ENCODE measurements around the gene DNAI1.

DNAI1 gene

GRCh38 chr9:34555936-34556525 lies 97.4 kb downstream of the DNAI1 start:
- no peak for TF ChIP-seq GATA3 (IDR thresholded peaks at IDR 0.05; ENCODE audit: low read depth, low read length)
- no peak for TF ChIP-seq GATA2 (IDR thresholded peaks at IDR 0.05; ENCODE audit: low read depth, low read length)

DNA sequence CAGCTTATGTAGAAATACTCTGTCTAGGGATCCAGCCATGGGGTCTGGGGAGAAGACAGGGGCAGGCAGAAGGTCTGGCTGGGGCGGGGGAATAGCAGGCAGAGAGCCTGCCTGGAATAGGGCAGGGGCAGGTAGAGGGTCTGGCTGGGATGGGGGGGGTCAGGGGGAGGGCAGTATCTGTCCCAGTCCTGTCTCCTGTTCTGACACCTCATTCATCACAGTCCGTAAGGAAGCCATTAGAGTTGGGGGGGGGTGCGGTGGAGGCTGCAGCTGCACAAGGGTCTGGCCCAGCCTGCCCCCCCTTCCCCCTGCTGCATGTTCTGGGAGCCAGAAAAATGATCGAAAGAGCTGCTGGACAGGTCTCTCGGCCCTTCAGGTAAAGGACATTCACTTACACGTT lies 98.3 kb downstream of the DNAI1 start:
- no peak for TF ChIP-seq GATA3 (IDR thresholded peaks at IDR 0.05; ENCODE audit: low read depth, low read length)
- no peak for TF ChIP-seq GATA2 (IDR thresholded peaks at IDR 0.05; ENCODE audit: low read depth, low read length)

GRCh38 chr9:34557426-34558321 lies 99.1 kb downstream of the DNAI1 start:
- TF ChIP-seq GATA2 (IDR thresholded peaks at IDR 0.05; ENCODE audit: low read depth, low read length), result no peak

DNA sequence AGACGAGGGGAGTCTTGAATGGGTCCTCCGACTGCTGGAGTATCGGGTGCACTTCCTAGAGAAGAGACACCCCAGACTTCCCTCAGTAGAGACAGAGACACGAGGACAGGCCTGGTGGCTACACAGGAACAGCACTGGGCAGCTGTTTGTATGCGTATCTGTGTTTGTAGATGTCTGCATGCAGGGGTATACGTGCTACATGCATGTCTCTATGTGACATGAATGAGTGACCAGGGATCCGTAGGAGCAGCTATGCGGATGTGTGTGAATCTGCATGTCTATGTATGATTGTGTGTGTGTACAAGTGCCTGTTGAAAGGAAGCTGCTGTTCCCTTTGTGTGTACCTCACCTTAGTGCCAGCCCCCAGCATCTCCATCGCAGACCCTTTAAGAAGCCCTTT lies 99.8 kb downstream of the DNAI1 start:
- TF ChIP-seq GATA3 (IDR thresholded peaks at IDR 0.05; ENCODE audit: low read depth, low read length), result no peak
- no peak for TF ChIP-seq GATA2 (IDR thresholded peaks at IDR 0.05; ENCODE audit: low read depth, low read length)

- TF ChIP-seq GATA3 (IDR thresholded peaks at IDR 0.05; ENCODE audit: low read depth, low read length) (no peak), GATA2 (IDR thresholded peaks at IDR 0.05; ENCODE audit: low read depth, low read length) (no peak)
These were observed 100.5 kb downstream of the DNAI1 start for GRCh38 chr9:34558919-34559623.

DNA sequence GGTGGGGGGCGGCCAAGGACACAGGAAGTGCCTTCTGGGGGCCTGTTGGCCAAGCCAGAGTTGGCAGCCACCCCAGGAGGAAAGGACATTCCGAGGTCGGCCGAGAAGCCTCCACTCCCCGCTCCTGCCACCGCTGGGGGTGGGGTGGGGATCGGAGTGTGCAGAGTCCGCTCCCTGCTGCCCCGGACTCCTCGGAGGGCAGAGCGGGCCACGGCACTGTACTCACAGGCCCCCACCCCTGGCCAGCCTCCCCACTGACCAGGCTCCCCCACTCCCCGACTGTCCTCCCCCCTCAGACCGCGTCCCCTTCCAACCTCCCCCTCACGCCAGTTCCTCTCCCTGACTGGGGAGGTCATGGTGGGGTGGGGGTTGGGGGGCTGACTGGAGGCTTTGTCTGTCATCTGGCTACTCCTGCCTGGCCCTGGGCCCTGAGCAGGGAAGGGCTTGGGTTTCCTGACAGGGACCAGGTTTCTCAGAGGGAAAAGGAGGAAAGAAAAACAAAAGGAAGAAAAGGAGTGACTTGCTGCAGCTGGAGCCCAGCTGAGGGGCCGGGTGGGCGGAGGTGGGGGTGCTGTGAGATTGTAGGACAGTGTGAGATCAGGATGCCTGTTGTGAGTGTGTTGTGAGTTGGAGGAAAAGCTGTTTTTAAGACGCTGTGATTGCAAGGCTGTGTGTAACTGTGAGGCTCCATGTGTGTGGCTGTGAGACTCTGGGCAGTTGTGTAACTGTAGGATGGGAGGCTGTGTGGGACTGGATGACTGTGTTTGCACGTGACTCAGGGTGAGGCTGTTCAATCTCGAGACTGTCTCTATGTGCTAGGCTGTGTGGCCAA lies 101.2 kb downstream of the DNAI1 start:
- no peak for TF ChIP-seq GATA2 (IDR thresholded peaks at IDR 0.05; ENCODE audit: low read depth, low read length)
- no peak for TF ChIP-seq GATA3 (IDR thresholded peaks at IDR 0.05; ENCODE audit: low read depth, low read length)

- TF ChIP-seq GATA3 (IDR thresholded peaks at IDR 0.05; ENCODE audit: low read depth, low read length) (no peak), GATA2 (IDR thresholded peaks at IDR 0.05; ENCODE audit: low read depth, low read length) (0 out of 2 replicates have a peak, but pooled peaks have one; percentile 15)
These were observed 102.1 kb downstream of the DNAI1 start for GRCh38 chr9:34560599-34561214.

DNA sequence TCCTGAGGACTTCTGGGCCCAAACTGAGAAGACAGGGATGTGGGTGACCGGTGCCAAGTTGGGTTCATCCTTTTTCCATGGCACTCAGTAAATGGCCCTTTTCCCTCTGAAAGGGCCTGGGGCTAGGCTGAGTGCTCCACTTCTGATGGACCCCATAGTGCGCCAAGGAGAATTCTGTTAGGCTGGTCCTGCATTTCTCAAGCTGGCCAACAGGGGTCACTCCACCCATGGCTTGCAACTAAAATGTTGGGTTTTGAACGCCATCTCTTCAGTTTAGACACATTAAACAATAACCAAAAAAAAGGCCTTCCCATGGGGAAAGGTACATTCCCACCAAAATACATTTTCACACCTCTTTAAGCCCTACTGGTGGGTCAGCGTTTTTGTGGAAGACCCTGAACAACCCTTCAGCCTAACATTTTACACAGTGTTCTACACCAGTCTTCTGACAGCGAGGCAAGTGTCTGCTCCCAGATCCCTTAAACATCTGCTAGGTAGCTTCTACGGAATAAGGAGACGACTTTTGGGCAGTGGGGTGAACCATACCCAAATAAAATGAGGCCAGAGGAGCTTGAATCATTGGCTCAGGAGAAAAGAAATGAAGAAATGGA lies 103.6 kb downstream of the DNAI1 start:
- TF ChIP-seq GATA2 (IDR thresholded peaks at IDR 0.05; ENCODE audit: low read depth, low read length), result no peak
- no peak for TF ChIP-seq GATA3 (IDR thresholded peaks at IDR 0.05; ENCODE audit: low read depth, low read length)

DNA sequence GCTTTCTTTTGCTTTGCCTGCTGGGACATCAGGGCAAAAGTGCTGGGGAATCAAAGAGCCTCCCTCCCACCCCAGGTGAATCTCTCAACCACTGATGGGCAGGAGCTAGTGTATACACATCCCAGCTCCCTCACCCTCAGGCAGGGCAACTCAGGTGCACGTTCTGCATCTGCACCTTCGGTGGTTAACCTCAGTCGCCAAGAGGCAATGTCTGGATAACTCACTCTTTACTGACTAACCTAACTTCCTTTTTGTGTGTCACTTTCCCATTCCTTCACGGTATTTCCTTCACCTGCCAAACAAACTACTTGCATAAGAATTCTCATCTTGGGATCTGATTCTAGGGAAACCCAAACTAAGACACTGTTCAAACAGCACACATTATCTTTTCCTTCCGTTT lies 104.7 kb downstream of the DNAI1 start:
- TF ChIP-seq GATA3 (IDR thresholded peaks at IDR 0.05; ENCODE audit: low read depth, low read length) (no peak), GATA2 (IDR thresholded peaks at IDR 0.05; ENCODE audit: low read depth, low read length) (no peak)

DNA sequence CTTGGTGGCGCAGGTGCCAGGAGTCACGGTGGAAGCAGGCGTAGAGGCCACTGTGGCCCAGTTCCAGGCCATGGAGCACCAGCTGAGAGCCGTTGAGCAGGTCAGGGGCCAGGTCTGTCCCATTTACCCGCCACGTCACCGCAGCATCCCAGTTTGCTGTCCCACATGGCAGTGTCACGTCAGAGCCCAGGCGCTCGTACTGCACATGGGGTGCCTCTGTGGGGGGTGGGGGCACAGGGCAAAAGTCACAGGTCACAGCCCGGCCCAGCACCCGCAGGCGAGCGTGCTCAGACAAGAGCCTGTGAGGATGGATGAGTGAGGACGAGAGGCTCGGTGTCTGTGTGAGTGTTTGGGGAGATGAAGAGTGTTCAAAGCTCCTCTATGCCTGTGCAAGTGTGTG lies 106.0 kb downstream of the DNAI1 start:
- TF ChIP-seq GATA3 (IDR thresholded peaks at IDR 0.05; ENCODE audit: low read depth, low read length) (no peak), GATA2 (IDR thresholded peaks at IDR 0.05; ENCODE audit: low read depth, low read length) (no peak)

DNA sequence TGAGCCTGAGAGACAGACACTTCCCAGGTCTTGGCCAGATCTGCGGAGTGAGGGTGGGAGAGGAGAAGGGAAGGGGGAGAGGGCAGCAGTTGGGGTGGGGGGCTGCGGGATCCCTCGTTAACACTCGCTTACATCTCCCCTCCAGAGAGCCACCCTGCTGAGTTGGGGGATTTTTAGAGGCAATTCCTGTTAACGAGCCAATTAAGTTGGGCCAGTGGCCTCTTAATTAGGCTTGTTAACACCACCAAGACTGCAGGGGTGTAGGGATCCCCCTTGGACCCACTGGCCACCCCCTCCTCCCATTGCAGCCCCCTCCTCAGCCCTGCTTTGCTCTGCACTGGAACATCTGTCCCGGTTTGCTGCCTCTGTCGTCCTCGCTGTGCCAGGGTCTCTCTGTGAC lies 107.3 kb downstream of the DNAI1 start:
- TF ChIP-seq GATA3 (IDR thresholded peaks at IDR 0.05; ENCODE audit: low read depth, low read length) (no peak), GATA2 (IDR thresholded peaks at IDR 0.05; ENCODE audit: low read depth, low read length) (no peak)

DNA sequence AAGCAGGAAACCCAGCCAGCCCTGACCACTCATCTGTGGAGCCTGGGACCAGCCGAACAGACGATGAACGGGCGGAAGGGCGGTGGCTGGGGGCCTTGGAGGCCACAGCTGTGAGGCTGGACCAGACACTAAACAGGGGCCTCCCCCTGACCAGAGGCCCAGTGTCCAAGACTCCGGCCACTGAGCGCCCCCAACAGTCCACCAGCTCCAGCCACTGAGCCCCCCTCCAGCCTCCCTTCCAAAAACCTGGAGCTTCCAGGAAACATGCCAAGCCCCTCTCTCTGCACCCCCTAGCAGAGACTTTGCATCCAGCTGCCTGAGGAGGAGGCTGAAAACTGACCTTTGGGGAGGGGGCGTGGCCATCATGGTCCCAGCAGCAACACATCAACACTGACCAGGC lies 107.7 kb downstream of the DNAI1 start:
- no peak for TF ChIP-seq GATA3 (IDR thresholded peaks at IDR 0.05; ENCODE audit: low read depth, low read length)
- no peak for TF ChIP-seq GATA2 (IDR thresholded peaks at IDR 0.05; ENCODE audit: low read depth, low read length)

DNA sequence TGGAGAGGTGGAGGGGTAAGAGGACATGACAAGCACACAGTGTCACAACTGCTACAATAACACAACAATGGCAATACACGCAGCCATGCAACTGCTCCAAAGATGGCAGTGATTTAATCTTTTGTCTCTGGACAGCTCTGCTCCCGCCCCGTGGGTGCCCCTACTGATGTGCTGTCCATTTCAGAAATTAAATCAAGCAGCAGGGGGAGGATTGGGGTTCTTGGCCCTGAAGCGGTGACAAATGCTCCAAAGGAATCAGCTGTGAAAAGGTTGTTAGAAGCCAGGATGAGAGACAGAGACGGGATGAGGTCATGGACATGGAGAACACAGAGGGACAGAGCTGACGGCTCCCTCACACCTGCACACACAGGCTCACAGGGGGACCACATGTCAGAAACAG lies 108.4 kb downstream of the DNAI1 start:
- peak; percentile 73 for TF ChIP-seq GATA2 (IDR thresholded peaks at IDR 0.05; ENCODE audit: low read depth, low read length)
- TF ChIP-seq GATA3 (IDR thresholded peaks at IDR 0.05; ENCODE audit: low read depth, low read length), result no peak
